Ovary (tissue), 3 donors: ENCODE data around the gene UCHL5.

Source experiments
- CTCF ChIP-seq, 3 donors: fragments of 450-650 bp in 2 of 3; fragments of 200-600 bp in 1 of 3; IDR thresholded peaks; one replicate each; pipeline versions ENCODE4 v1.5.1 to v1.8.0; 2016 to 2022; ENCODE audit warnings: antibody characterized with exemption in 3 of 3, mild to moderate bottlenecking in 1 of 3
- EP300 ChIP-seq: sonication (generic); formaldehyde crosslinking; IDR thresholded peaks from one replicate; pipeline ENCODE4 v1.6.1; 2017; ENCODE audit warnings: antibody characterized with exemption
- POLR2A ChIP-seq: fragments of 450-650 bp; IDR thresholded peaks from one replicate; pipeline ENCODE4 v1.6.1; 2017; ENCODE audit warnings: antibody characterized with exemption, mild to moderate bottlenecking, moderate library complexity
- donor health status: DM: no; HTN: no; CAD: no.

GRCh38 chr1:193013707-193014106 is 45.5 kb downstream of the UCHL5 start:
- TF ChIP-seq CTCF (IDR thresholded peaks at IDR 0.05) (no peak), POLR2A (no peak), EP300 (no peak)
